WTC11 (cell line): ENCODE results near the gene FAT2. TPM values are rescaled to one million over a fixed set of nuclear protein-coding genes. Genes with fewer than 3 reads are reported as not detected.

Experiments
- ATAC-seq: fragments of 200-7000 bp; cut with Tn5 transposase; 2 replicates; pipeline ENCODE4 v1.10.0; 2021; ENCODE audit warnings: mild to moderate bottlenecking, moderate library complexity
- CTCF ChIA-PET: fragments of 300-600 bp; sonication (Branson Sonifier 250); formaldehyde crosslinking; loops from one replicate; lab custom pipeline; 2021; ENCODE audit warnings: antibody characterized with exemption; lab: Charles Lee
- POLR2A ChIA-PET: fragments of 350-600 bp; sonication (Branson Sonifier 250); formaldehyde crosslinking; loops from one replicate; lab custom pipeline; 2021; ENCODE audit warnings: antibody characterized with exemption; lab: Charles Lee
- DNase-seq: peaks from one replicate; pipeline ENCODE4 v3.0.0; 2021; ENCODE audit warnings: low spot score
- H3K27ac Mint-ChIP-seq: 2 replicates; pipeline ENCODE4 v1.8.0; 2021; ENCODE audit warnings: mixed read lengths
- H3K27me3 Mint-ChIP-seq: 2 replicates; pipeline ENCODE4 v1.8.0; 2021; ENCODE audit warnings: low read depth, mild to moderate bottlenecking, moderate library complexity, mixed read lengths
- H3K36me3 Mint-ChIP-seq: 2 replicates; pipeline ENCODE4 v1.8.0; 2021; ENCODE audit warnings: mixed read lengths
- H3K4me1 Mint-ChIP-seq: 2 replicates; pipeline ENCODE4 v1.8.0; 2022; ENCODE audit warnings: mixed read lengths
- H3K4me3 Mint-ChIP-seq: 2 replicates; pipeline ENCODE4 v1.8.0; 2021; ENCODE audit warnings: mild to moderate bottlenecking, moderate library complexity, mixed read lengths
- H3K9me3 Mint-ChIP-seq: 2 replicates; pipeline ENCODE4 v1.8.0; 2021; ENCODE audit warnings: mixed read lengths
- ATF2 ChIP-seq: sonication (generic); formaldehyde crosslinking; IDR thresholded peaks from 2 replicates; pipeline ENCODE4 v1.8.1; 2022; ENCODE audit warnings: low read depth, missing genetic modification reagents, borderline replicate concordance
- E2F4 ChIP-seq: sonication (generic); formaldehyde crosslinking; IDR thresholded peaks from 2 replicates; pipeline ENCODE4 v1.8.1; 2022; ENCODE audit warnings: low read depth, mild to moderate bottlenecking, moderate library complexity, missing genetic modification reagents, borderline replicate concordance
- EMX1 ChIP-seq: fragments of 250-450 bp; sonication (Bioruptor Pico); IDR thresholded peaks from 2 replicates; pipeline ENCODE4 v1.8.0; 2021; ENCODE audit warnings: mild to moderate bottlenecking
- FOXK1 ChIP-seq: sonication (generic); formaldehyde crosslinking; IDR thresholded peaks from 2 replicates; pipeline ENCODE4 v1.8.0; 2022; ENCODE audit warnings: mild to moderate bottlenecking, moderate library complexity, missing genetic modification reagents
- FOXP1 ChIP-seq: sonication (generic); formaldehyde crosslinking; IDR thresholded peaks from 2 replicates; pipeline ENCODE4 v1.8.0; 2022; ENCODE audit warnings: missing genetic modification reagents, mild to moderate bottlenecking, moderate library complexity, borderline replicate concordance
- JAZF1 ChIP-seq: fragments of 250-450 bp; sonication (Bioruptor Pico); IDR thresholded peaks from 2 replicates; pipeline ENCODE4 v1.9.0; 2021; ENCODE audit warnings: moderate library complexity, mild to moderate bottlenecking, inconsistent platforms
- KAT7 ChIP-seq: sonication (generic); formaldehyde crosslinking; IDR thresholded peaks from 2 replicates; pipeline ENCODE4 v1.8.1; 2023; ENCODE audit warnings: missing genetic modification reagents, mild to moderate bottlenecking, borderline replicate concordance
- MYBL2 ChIP-seq: sonication (generic); formaldehyde crosslinking; IDR thresholded peaks from 2 replicates; pipeline ENCODE4 v1.8.1; 2023; ENCODE audit warnings: mild to moderate bottlenecking, moderate library complexity, missing genetic modification reagents
- NR1H2 ChIP-seq: sonication (generic); formaldehyde crosslinking; IDR thresholded peaks from 2 replicates; pipeline ENCODE4 v1.9.0; 2021; ENCODE audit warnings: mild to moderate bottlenecking, moderate library complexity, missing genetic modification reagents
- PRDM15 ChIP-seq: sonication (generic); formaldehyde crosslinking; IDR thresholded peaks from 2 replicates; pipeline ENCODE4 v1.8.0; 2022; ENCODE audit warnings: missing genetic modification reagents
- PRRX2 ChIP-seq: fragments of 250-450 bp; sonication (Bioruptor Pico); IDR thresholded peaks from 2 replicates; pipeline ENCODE4 v1.8.0; 2021; ENCODE audit warnings: mild to moderate bottlenecking
- ZNF138 ChIP-seq: sonication (generic); formaldehyde crosslinking; conservative IDR thresholded peaks from 2 replicates; pipeline ENCODE4 v1.8.1; 2022; ENCODE audit warnings: mild to moderate bottlenecking, moderate library complexity, missing genetic modification reagents
- ZNF219 ChIP-seq: sonication (generic); formaldehyde crosslinking; IDR thresholded peaks from 2 replicates; pipeline ENCODE4 v1.8.0; 2023; ENCODE audit warnings: missing genetic modification reagents, mild to moderate bottlenecking, borderline replicate concordance
- ZNF396 ChIP-seq: fragments of 250-450 bp; sonication (Bioruptor Pico); IDR thresholded peaks from 2 replicates; pipeline ENCODE4 v1.8.0; 2021; ENCODE audit warnings: mild to moderate bottlenecking, moderate library complexity, borderline replicate concordance
- ZNF512 ChIP-seq: sonication (generic); formaldehyde crosslinking; IDR thresholded peaks from 2 replicates; pipeline ENCODE4 v1.8.1; 2022; ENCODE audit warnings: missing genetic modification reagents, borderline replicate concordance
- ZNF671 ChIP-seq: fragments of 250-450 bp; sonication (Bioruptor Pico); IDR thresholded peaks from 2 replicates; pipeline ENCODE4 v1.8.0; 2021; ENCODE audit warnings: mild to moderate bottlenecking
- total RNA-seq: library from RNA; stranded (reverse); gene quantifications from 3 replicates; pipeline ENCODE4 v1.2.3, GENCODE V29; 2021
- TF ChIP-seq, protein P1 (sequence below): sonication (generic); formaldehyde crosslinking; IDR thresholded peaks from 2 replicates; pipeline ENCODE4 v1.8.1; 2023; ENCODE audit warnings: mild to moderate bottlenecking, missing genetic modification reagents, moderate library complexity
- TF ChIP-seq, protein P2 (sequence below): fragments of 250-450 bp; sonication (Bioruptor Pico); IDR thresholded peaks from 2 replicates; pipeline ENCODE4 v1.9.0; 2021; ENCODE audit warnings: moderate library complexity, mild to moderate bottlenecking, inconsistent platforms, borderline replicate concordance

FAT2 gene
- total RNA-seq, 1 experiment from 2014 or later, result 0.26 TPM

DNA sequence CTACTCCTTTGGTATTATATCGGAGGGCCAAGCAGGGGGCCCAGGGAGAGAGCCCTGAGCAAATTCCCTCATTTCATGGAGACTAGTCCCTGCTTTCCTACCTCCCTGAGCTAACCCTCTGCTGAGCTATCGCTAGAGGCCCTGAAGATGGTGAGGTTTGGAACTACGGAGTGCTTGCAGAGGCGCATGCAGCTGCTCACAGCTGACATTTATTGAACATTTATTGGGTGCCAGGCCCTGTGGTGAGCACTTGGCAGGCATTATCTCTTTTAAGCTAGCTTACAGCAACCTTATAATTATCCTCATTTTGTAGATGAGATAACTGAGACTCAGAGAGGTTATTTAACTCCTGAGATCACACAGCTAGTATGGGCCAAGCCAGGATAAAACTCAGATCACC lies 9.8 kb downstream of the FAT2 start (continued):
- TF ChIP-seq ZNF512 (CRISPR knock-in tag) (no peak), FOXK1 (no peak), ZNF671 (CRISPR knock-in tag) (no peak)
- TF ChIP-seq, protein P1, sequence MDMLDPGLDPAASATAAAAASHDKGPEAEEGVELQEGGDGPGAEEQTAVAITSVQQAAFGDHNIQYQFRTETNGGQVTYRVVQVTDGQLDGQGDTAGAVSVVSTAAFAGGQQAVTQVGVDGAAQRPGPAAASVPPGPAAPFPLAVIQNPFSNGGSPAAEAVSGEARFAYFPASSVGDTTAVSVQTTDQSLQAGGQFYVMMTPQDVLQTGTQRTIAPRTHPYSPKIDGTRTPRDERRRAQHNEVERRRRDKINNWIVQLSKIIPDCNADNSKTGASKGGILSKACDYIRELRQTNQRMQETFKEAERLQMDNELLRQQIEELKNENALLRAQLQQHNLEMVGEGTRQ (CRISPR knock-in tag), result no peak
- TF ChIP-seq, all 79 proteins: peak for 0

- Mint-ChIP-seq H3K4me3 (no peak overlapping the region), H3K27ac (no peak overlapping the region), H3K36me3 (no peaks in the 10 kb centered on the region), H3K27me3 (no peaks in the 10 kb centered on the region), H3K9me3 (no peaks in the 10 kb centered on the region), H3K4me1 (peaks cover 20% of the 10 kb centered on the region)
- CTCF ChIA-PET, result interaction anchor here (0.5 to 4.7 kb wide), 8 partner anchors 13 to 163 kb away, joined by 3 to 28 read pairs (median 6); no protein-coding TSS in a partner anchor
- POLR2A ChIA-PET, result interaction anchor here (1.0 to 1.3 kb wide), 2 partner anchors 10 to 328 kb away, joined by 3 to 6 read pairs; no protein-coding TSS in a partner anchor
- TF ChIP-seq PRRX2 (CRISPR knock-in tag), result no peak
- no peak for TF ChIP-seq NR1H2 (CRISPR knock-in tag)
- no peak for TF ChIP-seq ATF2 (CRISPR knock-in tag)
- TF ChIP-seq E2F4 (CRISPR knock-in tag), result no peak
- no peak for TF ChIP-seq ZNF219 (CRISPR knock-in tag)
- no peak for TF ChIP-seq EMX1
- TF ChIP-seq ZNF138 (CRISPR knock-in tag), result no peak
- no peak for TF ChIP-seq PRDM15
- no peak for TF ChIP-seq FOXP1
- TF ChIP-seq, protein P2, sequence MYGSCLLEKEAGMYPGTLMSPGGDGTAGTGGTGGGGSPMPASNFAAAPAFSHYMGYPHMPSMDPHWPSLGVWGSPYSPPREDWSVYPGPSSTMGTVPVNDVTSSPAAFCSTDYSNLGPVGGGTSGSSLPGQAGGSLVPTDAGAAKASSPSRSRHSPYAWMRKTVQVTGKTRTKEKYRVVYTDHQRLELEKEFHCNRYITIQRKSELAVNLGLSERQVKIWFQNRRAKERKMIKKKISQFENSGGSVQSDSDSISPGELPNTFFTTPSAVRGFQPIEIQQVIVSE (CRISPR knock-in tag), result no peak
- no peak for TF ChIP-seq MYBL2 (CRISPR knock-in tag)
- TF ChIP-seq KAT7, result no peak
- no peak for TF ChIP-seq ZNF396 (CRISPR knock-in tag)
- no peak for TF ChIP-seq JAZF1 (CRISPR knock-in tag)
- DNase-seq (no peak), ATAC-seq (peak; percentile 86)
These were observed 10.3 kb downstream of the FAT2 start for GRCh38 chr5:151580858-151581257.
